A673 (cell line): ENCODE data around the gene METTL22. TPM values are rescaled to one million over a fixed set of nuclear protein-coding genes. Genes with fewer than 3 reads are reported as not detected.

Experiments
- BruUV-seq: library from RNA; stranded (reverse); fragments of 400-500 nt; replicated peaks from 2 replicates; lab custom pipeline; 2021; lab: Mats Ljungman, UMichigan
- CTCF ChIA-PET: fragments of 300-600 bp; sonication (Branson Sonifier 250); formaldehyde crosslinking; loops from one replicate; lab custom pipeline; 2022; ENCODE audit warnings: antibody characterized with exemption; lab: Charles Lee
- POLR2A ChIA-PET: fragments of 300-600 bp; sonication (Branson Sonifier 250); formaldehyde crosslinking; loops from one replicate; lab custom pipeline; 2022; ENCODE audit warnings: antibody characterized with exemption; ENCODE audit not compliant: low non-redundant PET; lab: Charles Lee
- DNase-seq: peaks from one replicate; pipeline ENCODE4 v3.0.0-alpha.2; 2015; ENCODE audit warnings: low spot score
- H3K27ac ChIP-seq: fragments of 200-600 bp; sonication (generic); 2 replicates; pipeline ENCODE4 v1.5.1; 2016; ENCODE audit warnings: mixed run types, low read depth, mild to moderate bottlenecking, mixed read lengths, antibody characterized with exemption, low read length; ENCODE audit not compliant: poor library complexity, severe bottlenecking
- H3K27me3 ChIP-seq: fragments of 200-600 bp; sonication (generic); replicated peaks from 2 replicates; pipeline ENCODE4 v1.6.1; 2017; ENCODE audit warnings: mixed run types, low read depth, mild to moderate bottlenecking, mixed read lengths, antibody characterized with exemption, low read length; ENCODE audit not compliant: insufficient read depth, poor library complexity
- H3K36me3 ChIP-seq: fragments of 200-600 bp; sonication (generic); 2 replicates; pipeline ENCODE4 v1.6.1; 2016; ENCODE audit warnings: mixed run types, mild to moderate bottlenecking, mixed read lengths, antibody characterized with exemption, low read length; ENCODE audit not compliant: insufficient read depth, poor library complexity, severe bottlenecking
- H3K4me1 ChIP-seq: fragments of 200-600 bp; sonication (generic); 2 replicates; pipeline ENCODE4 v1.6.1; 2017; ENCODE audit warnings: mixed run types, mild to moderate bottlenecking, mixed read lengths, antibody characterized with exemption, low read length; ENCODE audit not compliant: insufficient read depth, poor library complexity, severe bottlenecking
- H3K4me3 ChIP-seq: fragments of 200-600 bp; sonication (generic); 2 replicates; pipeline ENCODE4 v1.5.1; 2016; ENCODE audit warnings: low read depth, mixed run types, mild to moderate bottlenecking, mixed read lengths, low read length; ENCODE audit not compliant: poor library complexity, severe bottlenecking
- H3K9me3 ChIP-seq: fragments of 200-600 bp; sonication (generic); 2 replicates; pipeline ENCODE4 v1.6.1; 2016; ENCODE audit warnings: mixed run types, low read depth, mild to moderate bottlenecking, mixed read lengths, antibody characterized with exemption, low read length; ENCODE audit not compliant: poor library complexity, severe bottlenecking
- EZH2 ChIP-seq: fragments of 200-600 bp; sonication (generic); IDR thresholded peaks from 2 replicates; pipeline ENCODE4 v1.6.1; 2017; ENCODE audit warnings: borderline replicate concordance, low read depth, mild to moderate bottlenecking, mixed read lengths, antibody characterized with exemption, low read length; ENCODE audit not compliant: poor library complexity, severe bottlenecking
- intact Hi-C: fragments of 100-400 bp; cut with micrococcal nuclease; formaldehyde crosslinking; loops from one replicate; pipeline ENCODE4 v1.10.0; 2022; ENCODE audit not compliant: unreplicated experiment
- total RNA-seq: library from RNA; stranded (reverse); gene quantifications from 2 replicates; pipeline ENCODE4 v1.2.3, GENCODE V29; 2021
- TF ChIP-seq, protein P1 (sequence below): fragments of 300-800, 200-600 bp; sonication (generic); conservative IDR thresholded peaks from 2 replicates; pipeline ENCODE4 v1.5.1; 2017; ENCODE audit warnings: low read depth, mild to moderate bottlenecking, antibody characterized with exemption, low read length, moderate library complexity, mixed read lengths

The METTL22 gene
- total RNA-seq, 1 experiment from 2014 or later, result 91.2 TPM

DNA sequence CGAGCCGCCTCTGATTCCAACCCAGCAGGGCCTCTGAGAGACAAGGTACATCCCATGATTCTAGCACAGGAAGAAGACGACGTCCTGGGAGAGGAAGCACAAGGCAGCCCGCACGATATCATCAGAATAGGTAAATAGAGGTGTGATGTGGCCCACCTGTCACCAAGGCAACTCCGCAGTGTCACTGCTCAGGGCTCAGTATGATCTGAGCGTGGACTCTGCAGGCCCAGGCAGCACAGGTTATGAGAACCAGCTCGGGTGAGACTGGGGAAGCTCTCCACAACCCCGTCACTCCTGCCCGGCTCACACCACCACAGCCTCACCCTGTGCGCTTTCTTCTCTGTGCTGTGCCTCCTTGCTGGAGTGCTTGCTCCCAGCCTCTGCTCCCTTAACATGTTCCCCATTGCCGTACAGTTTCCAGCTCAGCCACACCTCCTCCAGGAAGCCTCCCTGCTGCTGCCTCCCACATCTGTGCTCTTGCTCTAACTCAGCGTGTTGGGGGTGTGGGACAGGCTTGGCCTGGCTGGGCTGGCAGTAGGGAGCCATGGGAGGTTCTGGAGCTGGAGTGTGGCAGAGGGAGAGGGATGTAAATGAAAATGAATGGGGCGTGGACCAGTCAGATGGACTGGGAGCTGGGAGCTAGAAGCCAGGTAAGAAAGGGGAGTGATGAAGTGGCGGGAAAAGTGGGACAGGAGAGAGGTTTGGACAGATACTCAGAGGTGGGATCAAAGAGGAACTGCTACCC is 7.7 kb downstream of the METTL22 start:
- no peak overlapping the region for H3K27ac ChIP-seq
- H3K36me3 ChIP-seq, result peaks cover 94% of the 10 kb centered on the region
- H3K4me1 ChIP-seq, result peaks cover 8% of the 10 kb centered on the region
- no peak for TF ChIP-seq EZH2
- TF ChIP-seq, protein P1, sequence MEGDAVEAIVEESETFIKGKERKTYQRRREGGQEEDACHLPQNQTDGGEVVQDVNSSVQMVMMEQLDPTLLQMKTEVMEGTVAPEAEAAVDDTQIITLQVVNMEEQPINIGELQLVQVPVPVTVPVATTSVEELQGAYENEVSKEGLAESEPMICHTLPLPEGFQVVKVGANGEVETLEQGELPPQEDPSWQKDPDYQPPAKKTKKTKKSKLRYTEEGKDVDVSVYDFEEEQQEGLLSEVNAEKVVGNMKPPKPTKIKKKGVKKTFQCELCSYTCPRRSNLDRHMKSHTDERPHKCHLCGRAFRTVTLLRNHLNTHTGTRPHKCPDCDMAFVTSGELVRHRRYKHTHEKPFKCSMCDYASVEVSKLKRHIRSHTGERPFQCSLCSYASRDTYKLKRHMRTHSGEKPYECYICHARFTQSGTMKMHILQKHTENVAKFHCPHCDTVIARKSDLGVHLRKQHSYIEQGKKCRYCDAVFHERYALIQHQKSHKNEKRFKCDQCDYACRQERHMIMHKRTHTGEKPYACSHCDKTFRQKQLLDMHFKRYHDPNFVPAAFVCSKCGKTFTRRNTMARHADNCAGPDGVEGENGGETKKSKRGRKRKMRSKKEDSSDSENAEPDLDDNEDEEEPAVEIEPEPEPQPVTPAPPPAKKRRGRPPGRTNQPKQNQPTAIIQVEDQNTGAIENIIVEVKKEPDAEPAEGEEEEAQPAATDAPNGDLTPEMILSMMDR, result no peak
- no peaks in the 10 kb centered on the region for H3K9me3 ChIP-seq
- no peak overlapping the region for H3K4me3 ChIP-seq
- no peaks in the 10 kb centered on the region for H3K27me3 ChIP-seq
- no peak for DNase-seq
- intact Hi-C loops, result no loop called here
- POLR2A ChIA-PET, result no interaction called here
- CTCF ChIA-PET, result interaction anchor here (0.6 kb wide), 1 partner anchor 32 kb away, joined by 16 read pairs; no protein-coding TSS in a partner anchor
- BruUV-seq, result no TSS peak

GRCh38 chr16:8630255-8630953 is 8.9 kb downstream of the METTL22 start:
- H3K27ac ChIP-seq, result peak overlapping the region; percentile 24
- BruUV-seq, result no TSS peak
- intact Hi-C loops, result no loop called here
- DNase-seq, result no peak
- TF ChIP-seq, protein P1, result no peak
- TF ChIP-seq EZH2, result no peak
- no peaks in the 10 kb centered on the region for H3K27me3 ChIP-seq
- POLR2A ChIA-PET, result interaction anchor here (0.6 kb wide), 1 partner anchor 8 kb away, joined by 4 read pairs; no protein-coding TSS in a partner anchor
- H3K4me1 ChIP-seq, result peaks cover 10% of the 10 kb centered on the region
- CTCF ChIA-PET, result no interaction called here
- H3K9me3 ChIP-seq, result no peaks in the 10 kb centered on the region
- no peak overlapping the region for H3K4me3 ChIP-seq
- peaks cover 95% of the 10 kb centered on the region for H3K36me3 ChIP-seq

DNA sequence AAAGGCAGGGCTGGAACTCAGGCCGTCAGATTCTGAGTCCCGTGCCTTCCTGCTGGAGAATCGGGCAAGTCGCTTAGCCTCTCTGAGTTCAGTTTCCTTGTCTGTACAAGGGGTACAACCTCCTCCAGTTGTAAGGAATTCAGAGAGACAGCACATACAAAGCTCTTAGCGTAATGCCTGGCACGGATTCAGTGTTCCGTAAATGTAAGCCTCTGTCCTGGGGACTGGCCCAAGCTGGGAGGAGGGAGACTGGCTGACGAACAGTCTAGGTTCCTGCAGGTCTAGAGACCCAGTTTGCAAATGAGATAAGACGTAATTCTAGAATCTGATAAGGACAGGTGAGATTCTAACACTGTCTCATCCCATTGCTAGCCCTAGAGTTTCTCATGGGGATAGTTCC is 9.9 kb downstream of the METTL22 start:
- CTCF ChIA-PET, result no interaction called here
- intact Hi-C loops, result no loop called here
- BruUV-seq, result no TSS peak

More for the DNA sequence above, 9.9 kb downstream of the METTL22 start:
- H3K27ac ChIP-seq, result no peak overlapping the region
- H3K36me3 ChIP-seq, result peaks cover 95% of the 10 kb centered on the region
- DNase-seq, result no peak
- no peaks in the 10 kb centered on the region for H3K27me3 ChIP-seq
- H3K4me3 ChIP-seq, result no peak overlapping the region
- TF ChIP-seq, protein P1, result no peak
- TF ChIP-seq EZH2, result no peak
- H3K9me3 ChIP-seq, result no peaks in the 10 kb centered on the region
- H3K4me1 ChIP-seq, result peaks cover 10% of the 10 kb centered on the region
- POLR2A ChIA-PET, result no interaction called here
